OCI-LY1 (cell line): Measurements from ENCODE around the gene GOT1.

Source experiments
- H2AFZ ChIP-seq: fragments of 200-600 bp; sonication (generic), shearing (Covaris generic); 2 replicates; pipeline ENCODE4 v1.6.0; 2014; ENCODE audit warnings: antibody characterized with exemption, mild to moderate bottlenecking, low read length
- H3F3A ChIP-seq: fragments of 200-600 bp; sonication (generic), shearing (Covaris generic); 2 replicates; pipeline ENCODE4 v1.6.0; 2014; ENCODE audit warnings: mild to moderate bottlenecking, antibody characterized with exemption, low read length, moderate library complexity; ENCODE audit not compliant: insufficient read depth
- H3K27ac ChIP-seq: fragments of 200-600 bp; sonication (generic); 2 replicates; pipeline ENCODE4 v1.5.1; 2014; ENCODE audit warnings: low read length, mixed run types, mild to moderate bottlenecking, low read depth; ENCODE audit not compliant: poor library complexity, severe bottlenecking
- H3K27me3 ChIP-seq: fragments of 200-600 bp; sonication (generic); 2 replicates; pipeline ENCODE4 v1.6.0; 2014; ENCODE audit warnings: antibody characterized with exemption, mild to moderate bottlenecking, low read length, moderate library complexity; ENCODE audit not compliant: insufficient read depth
- H3K36me3 ChIP-seq: fragments of 200-600 bp; sonication (generic); 2 replicates; pipeline ENCODE4 v1.6.1; 2014; ENCODE audit warnings: mild to moderate bottlenecking, antibody characterized with exemption, low read length, moderate library complexity, mixed read lengths; ENCODE audit not compliant: insufficient read depth
- H3K4me1 ChIP-seq: fragments of 200-600 bp; sonication (generic); 2 replicates; pipeline ENCODE4 v1.5.1; 2014; ENCODE audit warnings: mild to moderate bottlenecking, low read length, moderate library complexity; ENCODE audit not compliant: insufficient read depth, severe bottlenecking
- H3K4me2 ChIP-seq: fragments of 200-600 bp; sonication (generic), shearing (Covaris generic); 2 replicates; pipeline ENCODE4 v1.6.1; 2014; ENCODE audit warnings: low read length
- H3K4me3 ChIP-seq: fragments of 200-600 bp; sonication (generic); 2 replicates; pipeline ENCODE4 v1.5.1; 2014; ENCODE audit warnings: low read length, low read depth, mild to moderate bottlenecking, mixed read lengths; ENCODE audit not compliant: poor library complexity, severe bottlenecking
- H3K79me2 ChIP-seq: fragments of 200-600 bp; shearing (Covaris generic); 2 replicates; pipeline ENCODE4 v1.6.1; 2016; ENCODE audit warnings: mixed run types, low read length, mixed read lengths; ENCODE audit not compliant: insufficient read depth
- H3K9ac ChIP-seq: fragments of 200-600 bp; sonication (generic), shearing (Covaris generic); 2 replicates; pipeline ENCODE4 v1.6.1; 2014; ENCODE audit warnings: mild to moderate bottlenecking, low read length, mixed read lengths
- H3K9me2 ChIP-seq: fragments of 200-600 bp; sonication (generic), shearing (Covaris generic); 2 replicates; pipeline ENCODE4 v1.6.1; 2014; ENCODE audit warnings: low read depth, mild to moderate bottlenecking, low read length, mixed read lengths
- H3K9me3 ChIP-seq: fragments of 200-600 bp; shearing (Covaris generic); 2 replicates; pipeline ENCODE4 v1.6.1; 2014; ENCODE audit warnings: low read length, mixed read lengths
- H4K20me1 ChIP-seq: fragments of 200-600 bp; sonication (generic), shearing (Covaris generic); 2 replicates; pipeline ENCODE4 v1.6.0; 2016; ENCODE audit warnings: mild to moderate bottlenecking, low read length; ENCODE audit not compliant: insufficient read depth
- EZH2 ChIP-seq: fragments of 200-600 bp; sonication (generic), shearing (Covaris generic); IDR thresholded peaks from 2 replicates; pipeline ENCODE4 v1.8.0; 2017; ENCODE audit warnings: borderline replicate concordance, mixed run types, mild to moderate bottlenecking, antibody characterized with exemption, low read length, moderate library complexity, mixed read lengths
- TF ChIP-seq, protein P1 (sequence below): fragments of 200-600 bp; sonication (generic), shearing (Covaris generic); IDR thresholded peaks from 2 replicates; pipeline ENCODE4 v1.5.1; 2017; ENCODE audit warnings: mild to moderate bottlenecking, antibody characterized with exemption, low read length, moderate library complexity, mixed read lengths

GOT1 gene

GRCh38 chr10:99411546-99411945 lies 18.9 kb downstream of the GOT1 start:
- Histone ChIP-seq H3K79me2 (no peaks in the 10 kb centered on the region), H3K4me3 (no peak overlapping the region), H3K9me3 (no peaks in the 10 kb centered on the region), H2AFZ (no peak overlapping the region), H3F3A (no peaks in the 10 kb centered on the region), H3K4me1 (no peaks in the 10 kb centered on the region), H3K9me2 (no peaks in the 10 kb centered on the region), H3K4me2 (no peak overlapping the region), H3K27me3 (no peaks in the 10 kb centered on the region), H3K9ac (no peak overlapping the region), H4K20me1 (no peaks in the 10 kb centered on the region), H3K27ac (no peak overlapping the region), H3K36me3 (0 out of 2 replicates have a peak, but pooled peaks cover 3% of the 10 kb centered on the region)
- TF ChIP-seq EZH2 = no peak
- TF ChIP-seq, protein P1, sequence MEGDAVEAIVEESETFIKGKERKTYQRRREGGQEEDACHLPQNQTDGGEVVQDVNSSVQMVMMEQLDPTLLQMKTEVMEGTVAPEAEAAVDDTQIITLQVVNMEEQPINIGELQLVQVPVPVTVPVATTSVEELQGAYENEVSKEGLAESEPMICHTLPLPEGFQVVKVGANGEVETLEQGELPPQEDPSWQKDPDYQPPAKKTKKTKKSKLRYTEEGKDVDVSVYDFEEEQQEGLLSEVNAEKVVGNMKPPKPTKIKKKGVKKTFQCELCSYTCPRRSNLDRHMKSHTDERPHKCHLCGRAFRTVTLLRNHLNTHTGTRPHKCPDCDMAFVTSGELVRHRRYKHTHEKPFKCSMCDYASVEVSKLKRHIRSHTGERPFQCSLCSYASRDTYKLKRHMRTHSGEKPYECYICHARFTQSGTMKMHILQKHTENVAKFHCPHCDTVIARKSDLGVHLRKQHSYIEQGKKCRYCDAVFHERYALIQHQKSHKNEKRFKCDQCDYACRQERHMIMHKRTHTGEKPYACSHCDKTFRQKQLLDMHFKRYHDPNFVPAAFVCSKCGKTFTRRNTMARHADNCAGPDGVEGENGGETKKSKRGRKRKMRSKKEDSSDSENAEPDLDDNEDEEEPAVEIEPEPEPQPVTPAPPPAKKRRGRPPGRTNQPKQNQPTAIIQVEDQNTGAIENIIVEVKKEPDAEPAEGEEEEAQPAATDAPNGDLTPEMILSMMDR = no peak

DNA sequence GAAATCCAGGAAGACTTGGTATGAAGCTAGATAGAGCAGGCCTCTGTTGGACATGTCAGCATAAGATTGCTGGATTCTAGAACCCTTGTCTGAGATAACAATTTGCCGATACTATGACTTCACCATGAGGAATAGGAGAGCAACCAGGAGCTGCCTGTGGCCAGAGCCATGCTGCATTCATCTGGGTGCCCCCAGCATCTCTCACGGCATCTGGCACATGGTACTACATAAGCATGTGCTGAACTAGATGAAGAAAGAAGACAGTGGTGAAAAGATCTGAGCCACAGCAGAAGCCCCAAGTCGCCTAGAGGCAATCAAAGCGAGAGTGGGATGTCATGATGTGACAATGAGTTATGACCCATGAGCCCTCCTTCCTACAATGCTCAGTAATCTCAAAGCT lies 19.5 kb downstream of the GOT1 start:
- Histone ChIP-seq H3K27me3 (no peaks in the 10 kb centered on the region), H3F3A (no peaks in the 10 kb centered on the region), H3K4me2 (no peak overlapping the region), H3K9me3 (no peaks in the 10 kb centered on the region), H2AFZ (no peak overlapping the region), H3K79me2 (no peaks in the 10 kb centered on the region), H3K27ac (no peak overlapping the region), H3K36me3 (peaks cover 9% of the 10 kb centered on the region), H3K4me3 (no peak overlapping the region), H3K9me2 (no peaks in the 10 kb centered on the region), H4K20me1 (no peaks in the 10 kb centered on the region), H3K4me1 (no peaks in the 10 kb centered on the region), H3K9ac (no peak overlapping the region)
- no peak for TF ChIP-seq EZH2
- TF ChIP-seq, protein P1 = no peak

DNA sequence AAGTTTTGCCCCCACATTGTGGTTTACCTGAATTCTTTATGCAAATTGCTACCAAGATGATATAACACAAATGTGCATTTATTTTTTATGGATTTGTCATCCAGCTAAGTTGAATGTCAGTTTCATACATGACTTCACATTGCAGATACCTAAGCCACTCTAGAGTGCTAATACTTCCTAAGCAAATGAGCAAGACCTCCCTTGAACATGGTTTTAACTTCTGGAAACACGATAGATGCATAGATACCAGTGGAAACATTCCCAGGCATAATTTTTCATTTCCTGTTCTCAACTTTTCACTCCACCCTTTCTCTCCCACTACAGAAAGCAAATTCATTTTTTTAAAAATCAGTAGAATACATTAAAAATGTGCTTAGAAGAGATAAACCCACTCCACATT lies 20.3 kb downstream of the GOT1 start:
- Histone ChIP-seq H4K20me1 (no peaks in the 10 kb centered on the region), H3K9ac (no peak overlapping the region), H3K9me3 (no peaks in the 10 kb centered on the region), H2AFZ (no peak overlapping the region), H3F3A (no peaks in the 10 kb centered on the region), H3K27ac (no peak overlapping the region), H3K79me2 (no peaks in the 10 kb centered on the region), H3K9me2 (no peaks in the 10 kb centered on the region), H3K36me3 (peaks cover 12% of the 10 kb centered on the region), H3K27me3 (no peaks in the 10 kb centered on the region), H3K4me3 (no peak overlapping the region), H3K4me2 (no peak overlapping the region), H3K4me1 (no peaks in the 10 kb centered on the region)
- no peak for TF ChIP-seq EZH2
- TF ChIP-seq, protein P1 = no peak
